HepG2 (cell line): ENCODE results near the gene LDLRAP1. TPM values are rescaled to one million over a fixed set of nuclear protein-coding genes. Genes with fewer than 3 reads are reported as not detected.

ENCODE experiments used
- ATAC-seq: fragments of 200-7000 bp; cut with Tn5 transposase; 3 replicates; pipeline ENCODE4 v1.9.1; 2020; ENCODE audit warnings: mild to moderate bottlenecking, moderate library complexity
- BruUV-seq: library from RNA; stranded (reverse); fragments of 400-500 nt; replicated peaks from 2 replicates; lab custom pipeline; 2021; lab: Mats Ljungman, UMichigan
- CTCF ChIA-PET: fragments of 300-600 bp; formaldehyde crosslinking; extraction: SDS; loops from one replicate; lab custom pipeline; 2021; ENCODE audit warnings: low total read pairs, inconsistent platforms, low intra/inter-chr PET ratio; lab: Yijun Ruan, JAX
- POLR2A ChIA-PET: fragments of 350-600 bp; sonication (Branson Sonifier 250); formaldehyde crosslinking; loops from one replicate; lab custom pipeline; 2020; ENCODE audit warnings: antibody characterized with exemption, inconsistent platforms; lab: Yijun Ruan, JAX
- DNase-seq: peaks from one replicate; pipeline ENCODE4 v3.0.0-alpha.2; 2015; ENCODE audit warnings: low spot score
- FAIRE-seq: peaks from 3 replicates; lab custom pipeline; 2011; peaks lifted over from hg19 to GRCh38; lab: Jason Lieb, UNC
- H2AFZ ChIP-seq: one replicate; pipeline ENCODE4 v1.6.1; 2011; ENCODE audit warnings: low read length, inconsistent platforms
- H3K27ac ChIP-seq: fragments of 300-600 bp; 3 replicates; pipeline ENCODE4 v1.8.0; 2011; ENCODE audit warnings: mixed run types, mild to moderate bottlenecking, mixed read lengths, low read length, inconsistent platforms; ENCODE audit not compliant: insufficient read depth; ENCODE audit errors: extremely low read length
- H3K27me3 ChIP-seq, 2 experiments: fragments of 200-600 bp in 1 of 2; 2 replicates in 1 of 2; 3 replicates in 1 of 2; pipeline versions ENCODE4 v1.6.0 to v1.8.0; 2011; ENCODE audit warnings: low read length in 2 of 2, mild to moderate bottlenecking in 2 of 2, moderate library complexity in 2 of 2, inconsistent platforms in 1 of 2; ENCODE audit not compliant: insufficient read depth in 2 of 2, control insufficient read depth in 1 of 2
- H3K36me3 ChIP-seq, 2 experiments: fragments of 200-600 bp in 1 of 2; replicated peaks in 1 of 2; 2 replicates in 1 of 2; 3 replicates in 1 of 2; pipeline versions ENCODE4 v1.5.1 to v1.8.0; 2011; ENCODE audit warnings: low read length in 2 of 2, inconsistent platforms in 1 of 2; ENCODE audit not compliant: insufficient read depth in 2 of 2, control insufficient read depth in 1 of 2
- H3K4me1 ChIP-seq: 2 replicates; pipeline ENCODE4 v1.5.1; 2012; ENCODE audit warnings: low read length, inconsistent platforms; ENCODE audit not compliant: insufficient read depth
- H3K4me2 ChIP-seq: 2 replicates; pipeline ENCODE4 v1.6.0; 2011; ENCODE audit warnings: low read depth, low read length, inconsistent platforms
- H3K4me3 ChIP-seq, 3 experiments: fragments of 200-600 bp in 1 of 3; sonication (generic), shearing (Covaris generic) in 1 of 3; replicated peaks in 1 of 3; 2 replicates each; pipeline ENCODE4 v1.5.1; 2011 to 2016; ENCODE audit warnings: low read length in 3 of 3, inconsistent platforms in 2 of 3, low read depth in 2 of 3, mild to moderate bottlenecking in 2 of 3, control low read depth in 1 of 3, mixed read lengths in 1 of 3; ENCODE audit not compliant: insufficient read depth in 1 of 3
- H3K79me2 ChIP-seq: one replicate; pipeline ENCODE4 v1.6.1; 2011; ENCODE audit warnings: low read length, inconsistent platforms; ENCODE audit not compliant: insufficient read depth
- H3K9ac ChIP-seq: 2 replicates; pipeline ENCODE4 v1.6.0; 2011; ENCODE audit warnings: mild to moderate bottlenecking, low read depth, low read length, inconsistent platforms; ENCODE audit not compliant: insufficient read depth
- H3K9me3 ChIP-seq: 2 replicates; pipeline ENCODE4 v1.5.1; 2012; ENCODE audit warnings: mild to moderate bottlenecking, low read length
- H4K20me1 ChIP-seq: 2 replicates; pipeline ENCODE4 v1.6.0; 2011; ENCODE audit warnings: inconsistent platforms, mild to moderate bottlenecking, low read length, moderate library complexity; ENCODE audit not compliant: insufficient read depth
- CCAR2 ChIP-seq: fragments of 200-400 bp; formaldehyde crosslinking; optimal IDR thresholded peaks from 2 replicates; pipeline ENCODE3; 2018; ENCODE audit warnings: low read depth, mild to moderate bottlenecking, low read length, moderate library complexity
- CREBL2 ChIP-seq: sonication (generic); formaldehyde crosslinking; IDR thresholded peaks from 2 replicates; pipeline ENCODE4 v1.8.1; 2023; ENCODE audit warnings: missing genetic modification reagents, mild to moderate bottlenecking, borderline replicate concordance
- HDAC2 ChIP-seq: sonication (generic); formaldehyde crosslinking; IDR thresholded peaks from 2 replicates; pipeline ENCODE4 v1.4.0; 2020; ENCODE audit warnings: missing genetic modification reagents
- NR2F6 ChIP-seq, 2 experiments: IDR thresholded peaks; 2 replicates each; pipeline ENCODE4 v1.6.1; 2016; ENCODE audit warnings: antibody characterized with exemption in 1 of 2, mild to moderate bottlenecking in 1 of 2
- SCMH1 ChIP-seq: sonication (generic); formaldehyde crosslinking; IDR thresholded peaks from 2 replicates; pipeline ENCODE4 v1.9.0; 2021; ENCODE audit warnings: missing genetic modification reagents, mild to moderate bottlenecking, borderline replicate concordance
- ZNF629 ChIP-seq: sonication (generic); formaldehyde crosslinking; conservative IDR thresholded peaks from 2 replicates; pipeline ENCODE4 v1.5.0; 2020; ENCODE audit warnings: missing genetic modification reagents
- ZNF780A ChIP-seq: sonication (generic); formaldehyde crosslinking; IDR thresholded peaks from 2 replicates; pipeline ENCODE4 v1.8.0; 2022; ENCODE audit warnings: mild to moderate bottlenecking, missing genetic modification reagents, moderate library complexity
- WGBS: methylation state at CpG from one replicate; pipeline ENCODE4 v1.1.6; 2017; ENCODE audit warnings: low lambda C conversion rate; 5-methylcytosine and 5-hydroxymethylcytosine counted together
- in situ Hi-C: cut with HindIII; loops from 2 replicates; pipeline ENCODE4 v1.10.0; 2017; ENCODE audit warnings: low pct_unique_long_range_greater_than_20kb; ENCODE audit not compliant: extremely low pct_ligation_motif_present
- intact Hi-C: fragments of 100-400 bp; cut with micrococcal nuclease; formaldehyde crosslinking; loops from one replicate; pipeline ENCODE4 v1.10.0; 2022; ENCODE audit not compliant: unreplicated experiment
- polyA plus RNA-seq, 8 experiments: library from polyadenylated mRNA; depleted of rRNA in 3 of 8; stranded (reverse) in 7 of 8; unstranded in 1 of 8; fragments of >200 nt; fragmentation: Illumina TruSeq in 4 of 8; extraction: Trizol in 4 of 8; gene quantifications; 2 replicates each; pipeline versions ENCODE4 v1.2.1 to v1.2.3, GENCODE V29; 2011 to 2016; ENCODE audit warnings: low read depth in 4 of 8, missing spikeins in 1 of 8, mixed read lengths in 1 of 8; ENCODE audit not compliant: insufficient read depth in 1 of 8
- total RNA-seq, 5 experiments: library from RNA; depleted of rRNA; stranded (reverse); fragments of >200 nt; fragmentation: Illumina TruSeq; extraction: Trizol; gene quantifications; 2 replicates each; pipeline ENCODE4 v1.2.3, GENCODE V29; 2016; ENCODE audit warnings: low read depth in 1 of 5
- TF ChIP-seq, protein P1 (sequence below): sonication (generic); formaldehyde crosslinking; conservative IDR thresholded peaks from 2 replicates; pipeline ENCODE4 v1.4.0; 2020; ENCODE audit warnings: missing genetic modification reagents

The LDLRAP1 gene
- total and polyA plus RNA-seq, 2 of the 13 experiments (the other 11 are each of a cell fraction or from before 2014, with no cell fraction given), result 7.2 to 12.1 TPM

DNA sequence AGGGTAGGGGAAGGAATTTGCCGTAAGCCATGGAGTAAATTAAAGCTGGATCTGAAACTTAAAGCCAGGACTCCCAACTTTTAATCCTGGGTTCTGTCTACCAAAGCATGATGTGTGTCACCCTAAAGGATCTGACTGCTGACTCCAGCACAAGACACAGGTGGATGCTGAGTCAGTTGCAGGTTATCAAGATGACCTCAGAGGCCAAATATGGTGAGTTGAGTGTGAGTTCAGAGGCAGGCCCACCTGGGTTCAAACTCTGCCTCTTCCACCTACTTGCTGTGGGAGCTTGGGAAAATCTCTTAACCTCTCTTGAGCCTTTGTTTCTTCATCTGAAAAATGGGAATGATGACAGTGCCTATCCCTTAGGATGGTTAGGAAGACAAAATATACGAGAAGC lies 16.7 kb upstream of the LDLRAP1 start:
- ATAC-seq, result no peak
- no peak overlapping the region for H3K4me3 ChIP-seq
- BruUV-seq, result no TSS peak
- peaks cover 29% of the 10 kb centered on the region for H3K4me1 ChIP-seq
- no peak overlapping the region for H3K27ac ChIP-seq
- no peak for DNase-seq
- no peak overlapping the region for H3K4me2 ChIP-seq
- in situ Hi-C loops, result no loop called here
- H3K79me2 ChIP-seq, result no peaks in the 10 kb centered on the region
- 56% methylated on average over 2 of the region's 2 CpGs for WGBS
- intact Hi-C loops, result no loop called here
- ChIA-PET CTCF (no interaction called here), POLR2A (no interaction called here)
- no peak overlapping the region for H3K9ac ChIP-seq
- no peaks in the 10 kb centered on the region for H3K36me3 ChIP-seq
- TF ChIP-seq ZNF629 (0 out of 2 replicates have a peak, but pooled peaks have one; percentile 25), SCMH1 (CRISPR knock-in tag) (no peak), NR2F6 (IDR thresholded peaks at IDR 0.05) (0 out of 2 replicates have a peak, but pooled peaks have one; percentile 17), NR2F6 (CRISPR knock-in tag; IDR thresholded peaks at IDR 0.05) (no peak), CCAR2 (no peak), CREBL2 (CRISPR knock-in tag) (no peak), ZNF780A (no peak), HDAC2 (no peak)
- TF ChIP-seq, protein P1, sequence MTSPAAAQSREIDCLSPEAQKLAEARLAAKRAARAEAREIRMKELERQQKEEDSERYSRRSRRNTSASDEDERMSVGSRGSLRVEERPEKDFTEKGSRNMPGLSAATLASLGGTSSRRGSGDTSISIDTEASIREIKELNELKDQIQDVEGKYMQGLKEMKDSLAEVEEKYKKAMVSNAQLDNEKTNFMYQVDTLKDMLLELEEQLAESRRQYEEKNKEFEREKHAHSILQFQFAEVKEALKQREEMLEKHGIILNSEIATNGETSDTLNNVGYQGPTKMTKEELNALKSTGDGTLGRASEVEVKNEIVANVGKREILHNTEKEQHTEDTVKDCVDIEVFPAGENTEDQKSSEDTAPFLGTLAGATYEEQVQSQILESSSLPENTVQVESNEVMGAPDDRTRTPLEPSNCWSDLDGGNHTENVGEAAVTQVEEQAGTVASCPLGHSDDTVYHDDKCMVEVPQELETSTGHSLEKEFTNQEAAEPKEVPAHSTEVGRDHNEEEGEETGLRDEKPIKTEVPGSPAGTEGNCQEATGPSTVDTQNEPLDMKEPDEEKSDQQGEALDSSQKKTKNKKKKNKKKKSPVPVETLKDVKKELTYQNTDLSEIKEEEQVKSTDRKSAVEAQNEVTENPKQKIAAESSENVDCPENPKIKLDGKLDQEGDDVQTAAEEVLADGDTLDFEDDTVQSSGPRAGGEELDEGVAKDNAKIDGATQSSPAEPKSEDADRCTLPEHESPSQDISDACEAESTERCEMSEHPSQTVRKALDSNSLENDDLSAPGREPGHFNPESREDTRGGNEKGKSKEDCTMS (CRISPR knock-in tag), result no peak
- no peak overlapping the region for H2AFZ ChIP-seq
- H3K9me3 ChIP-seq, result no peaks in the 10 kb centered on the region
- no peak for FAIRE-seq
- no peaks in the 10 kb centered on the region for H4K20me1 ChIP-seq
- H3K27me3 ChIP-seq, result peaks cover 1 to 4% of the 10 kb centered on the region in 2 experiments; a peak in 3 of 5 replicates
